Measurements from ENCODE around the gene COPZ1.

COPZ1 gene

GRCh38 chr12:54401119-54401518, 76.2 kb downstream of the COPZ1 start (continued):
- TF ChIP-seq RARB (CRISPR knock-in tag; IDR thresholded peaks at IDR 0.05) (no peak), GLIS3 (CRISPR knock-in tag; IDR thresholded peaks at IDR 0.05) (no peak), ZNF8 (CRISPR knock-in tag; IDR thresholded peaks at IDR 0.05) (no peak), ARNTL (CRISPR knock-in tag; IDR thresholded peaks at IDR 0.05; ENCODE audit: borderline replicate concordance, low read depth) (no peak), ZNF70 (CRISPR knock-in tag; IDR thresholded peaks at IDR 0.05) (no peak), SNAI2 (CRISPR knock-in tag; IDR thresholded peaks at IDR 0.05) (no peak)

Data from SK-N-SH treated with all-trans-retinoic acid at 6 μM for 48 hours (cell line).